Panc1 (cell line): ENCODE measurements around the gene PRRG4.

Experiments
- POLR2AphosphoS5 ChIP-seq: IDR thresholded peaks from 2 replicates; pipeline ENCODE4 v1.6.1; 2012; ENCODE audit warnings: mild to moderate bottlenecking, low read depth, low read length, moderate library complexity
- TCF7L2 ChIP-seq: IDR thresholded peaks from 2 replicates; pipeline ENCODE4 v1.6.1; 2011; ENCODE audit warnings: mild to moderate bottlenecking, low read depth, low read length, inconsistent platforms
- TF ChIP-seq, protein P1 (sequence below): fragments of 450-650 bp; IDR thresholded peaks from 2 replicates; pipeline ENCODE4 v1.5.1; 2017; ENCODE audit warnings: mild to moderate bottlenecking

DNA sequence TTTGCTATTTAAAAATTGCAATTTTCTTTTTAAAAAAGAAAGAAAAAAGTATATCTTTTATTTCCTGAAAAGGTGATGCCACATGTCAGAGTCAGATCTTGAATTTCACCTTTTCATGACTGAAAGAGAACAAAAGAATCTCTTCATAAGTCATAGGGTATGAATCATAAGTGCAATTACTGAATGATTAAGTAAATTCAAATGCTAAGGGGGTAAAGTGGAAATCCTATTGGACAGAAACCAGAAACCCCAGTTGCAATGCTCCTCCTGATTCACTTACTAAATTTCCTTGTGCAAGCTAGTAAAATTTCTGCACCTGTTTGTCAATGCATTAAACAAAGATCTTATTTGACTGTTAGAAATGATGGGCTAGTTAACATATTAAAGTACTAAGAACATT lies 8.2 kb upstream of the PRRG4 start:
- TF ChIP-seq, protein P1, sequence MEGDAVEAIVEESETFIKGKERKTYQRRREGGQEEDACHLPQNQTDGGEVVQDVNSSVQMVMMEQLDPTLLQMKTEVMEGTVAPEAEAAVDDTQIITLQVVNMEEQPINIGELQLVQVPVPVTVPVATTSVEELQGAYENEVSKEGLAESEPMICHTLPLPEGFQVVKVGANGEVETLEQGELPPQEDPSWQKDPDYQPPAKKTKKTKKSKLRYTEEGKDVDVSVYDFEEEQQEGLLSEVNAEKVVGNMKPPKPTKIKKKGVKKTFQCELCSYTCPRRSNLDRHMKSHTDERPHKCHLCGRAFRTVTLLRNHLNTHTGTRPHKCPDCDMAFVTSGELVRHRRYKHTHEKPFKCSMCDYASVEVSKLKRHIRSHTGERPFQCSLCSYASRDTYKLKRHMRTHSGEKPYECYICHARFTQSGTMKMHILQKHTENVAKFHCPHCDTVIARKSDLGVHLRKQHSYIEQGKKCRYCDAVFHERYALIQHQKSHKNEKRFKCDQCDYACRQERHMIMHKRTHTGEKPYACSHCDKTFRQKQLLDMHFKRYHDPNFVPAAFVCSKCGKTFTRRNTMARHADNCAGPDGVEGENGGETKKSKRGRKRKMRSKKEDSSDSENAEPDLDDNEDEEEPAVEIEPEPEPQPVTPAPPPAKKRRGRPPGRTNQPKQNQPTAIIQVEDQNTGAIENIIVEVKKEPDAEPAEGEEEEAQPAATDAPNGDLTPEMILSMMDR = no peak
- TF ChIP-seq TCF7L2 = no peak
- no peak for TF ChIP-seq POLR2AphosphoS5
